Endothelial cell of umbilical vein (primary cell): ENCODE results near the gene DMPK.

Source experiments
- CTCF ChIP-seq, 2 donors: IDR thresholded peaks; 1 replicate in 1 of 2; 2 replicates in 1 of 2; pipeline ENCODE4 v1.5.1; 2011; ENCODE audit warnings: low read length in 2 of 2, mild to moderate bottlenecking in 2 of 2, moderate library complexity in 2 of 2, control low read depth in 1 of 2, inconsistent platforms in 1 of 2, low read depth in 1 of 2; ENCODE audit not compliant: insufficient read depth in 1 of 2; ENCODE audit errors: extremely low read depth in 1 of 2
- EZH2 ChIP-seq: IDR thresholded peaks from 2 replicates; pipeline ENCODE4 v1.6.1; 2012; ENCODE audit warnings: borderline replicate concordance, low read depth, mild to moderate bottlenecking, moderate library complexity, low read length, inconsistent platforms; ENCODE audit not compliant: severe bottlenecking
- MAX ChIP-seq: IDR thresholded peaks from 2 replicates; pipeline ENCODE4 v1.6.1; 2011; ENCODE audit not compliant: insufficient read depth, insufficient read length
- MYC ChIP-seq: IDR thresholded peaks from one replicate; pipeline ENCODE4 v1.6.1; 2011; ENCODE audit warnings: mild to moderate bottlenecking, low read depth, low read length
- POLR2A ChIP-seq: IDR thresholded peaks from 2 replicates; pipeline ENCODE4 v1.6.1; 2012; ENCODE audit warnings: low read depth, mild to moderate bottlenecking, control low read depth, low read length
- POLR2AphosphoS5 ChIP-seq: IDR thresholded peaks from 2 replicates; pipeline ENCODE4 v1.6.1; 2012; ENCODE audit warnings: low read depth, mild to moderate bottlenecking, control low read depth, low read length, moderate library complexity; ENCODE audit not compliant: insufficient read depth

- TF ChIP-seq POLR2A (no peak), CTCF (IDR thresholded peaks at IDR 0.05; ENCODE audit: extremely low read depth in 1 of 2, insufficient read depth in 1 of 2, low read depth in 1 of 2, low read length in 2 of 2) (no peak), MAX (no peak), EZH2 (no peak), MYC (no peak), POLR2AphosphoS5 (no peak)
These were observed 2.2 kb downstream of the DMPK start for GRCh38 chr19:45780146-45780447.
